H9 (cell line): ENCODE data around the gene GSKIP. TPM values are rescaled to one million over a fixed set of nuclear protein-coding genes. Genes with fewer than 3 reads are reported as not detected.

Experiments used
- DNase-seq: peaks from one replicate; pipeline ENCODE4 v3.0.0-alpha.2; 2017
- H2AFZ ChIP-seq: one replicate; pipeline ENCODE4 v1.6.1; 2013; ENCODE audit warnings: mild to moderate bottlenecking, low read length, control low read depth, moderate library complexity
- H2AK5ac ChIP-seq: 2 replicates; pipeline ENCODE4 v1.6.1; 2013; ENCODE audit warnings: low read length, control low read depth, mixed read lengths; ENCODE audit not compliant: insufficient read length
- H2BK120ac ChIP-seq: one replicate; pipeline ENCODE4 v1.6.1; 2013; ENCODE audit warnings: low read depth, mild to moderate bottlenecking, low read length, control low read depth, inconsistent platforms; ENCODE audit not compliant: poor library complexity, severe bottlenecking
- H2BK12ac ChIP-seq: 2 replicates; pipeline ENCODE4 v1.6.1; 2013; ENCODE audit warnings: low read length, control low read depth, mixed read lengths, low read depth; ENCODE audit not compliant: insufficient read length
- H2BK15ac ChIP-seq: 2 replicates; pipeline ENCODE4 v1.6.1; 2013; ENCODE audit warnings: low read depth, low read length, control low read depth
- H2BK20ac ChIP-seq: one replicate; pipeline ENCODE4 v1.6.1; 2013; ENCODE audit warnings: low read depth, mild to moderate bottlenecking, low read length, control low read depth, inconsistent platforms; ENCODE audit not compliant: poor library complexity, severe bottlenecking
- H2BK5ac ChIP-seq: 2 replicates; pipeline ENCODE4 v1.6.1; 2013; ENCODE audit warnings: low read length, control low read depth, mixed read lengths; ENCODE audit not compliant: insufficient read length
- H3K14ac ChIP-seq: 2 replicates; pipeline ENCODE4 v1.6.1; 2013; ENCODE audit warnings: low read length, control low read depth; ENCODE audit not compliant: insufficient read depth
- H3K18ac ChIP-seq: 2 replicates; pipeline ENCODE4 v1.6.1; 2013; ENCODE audit warnings: low read depth, mild to moderate bottlenecking, mixed read lengths, low read length, control low read depth; ENCODE audit not compliant: insufficient read length
- H3K23ac ChIP-seq: 2 replicates; pipeline ENCODE4 v1.6.1; 2013; ENCODE audit warnings: low read length, control low read depth, mixed read lengths, low read depth; ENCODE audit not compliant: insufficient read length
- H3K23me2 ChIP-seq: 2 replicates; pipeline ENCODE4 v1.6.1; 2013; ENCODE audit warnings: low read depth, mild to moderate bottlenecking, mixed read lengths, low read length, control low read depth; ENCODE audit not compliant: insufficient read length, poor library complexity, severe bottlenecking
- H3K27ac ChIP-seq: 2 replicates; pipeline ENCODE4 v1.5.1; 2013; ENCODE audit warnings: low read length, control low read depth, mixed read lengths, low read depth; ENCODE audit not compliant: insufficient read length
- H3K27me3 ChIP-seq: 2 replicates; pipeline ENCODE4 v1.6.1; 2013; ENCODE audit warnings: low read length, control low read depth, inconsistent platforms; ENCODE audit not compliant: insufficient read depth
- H3K4ac ChIP-seq: 2 replicates; pipeline ENCODE4 v1.6.1; 2013; ENCODE audit warnings: low read depth, mild to moderate bottlenecking, control low read depth, inconsistent platforms, low read length, moderate library complexity
- H3K4me1 ChIP-seq: 2 replicates; pipeline ENCODE4 v1.6.1; 2013; ENCODE audit warnings: low read length, control low read depth, inconsistent platforms; ENCODE audit not compliant: insufficient read depth
- H3K4me2 ChIP-seq: 2 replicates; pipeline ENCODE4 v1.6.1; 2013; ENCODE audit warnings: low read length, control low read depth, mixed read lengths; ENCODE audit not compliant: insufficient read length, insufficient read depth
- H3K56ac ChIP-seq: 2 replicates; pipeline ENCODE4 v1.6.1; 2013; ENCODE audit warnings: low read depth, mild to moderate bottlenecking, mixed read lengths, low read length, control low read depth; ENCODE audit not compliant: insufficient read length
- H3K79me1 ChIP-seq: 2 replicates; pipeline ENCODE4 v1.6.1; 2013; ENCODE audit warnings: low read depth, mild to moderate bottlenecking, moderate library complexity, low read length, control low read depth, inconsistent platforms; ENCODE audit not compliant: insufficient read depth, poor library complexity, severe bottlenecking
- H3K79me2 ChIP-seq: 2 replicates; pipeline ENCODE4 v1.6.1; 2013; ENCODE audit warnings: low read length, control low read depth, inconsistent platforms; ENCODE audit not compliant: insufficient read depth
- H3K9ac ChIP-seq: 2 replicates; pipeline ENCODE4 v1.6.1; 2013; ENCODE audit warnings: low read length, control low read depth, mixed read lengths; ENCODE audit not compliant: insufficient read length; ENCODE audit errors: extremely low read depth
- H3K9me3 ChIP-seq: one replicate; pipeline ENCODE4 v1.6.1; 2013; ENCODE audit warnings: low read depth, low read length, inconsistent platforms; ENCODE audit not compliant: control insufficient read depth
- H3T11ph ChIP-seq: one replicate; pipeline ENCODE4 v1.6.1; 2013; ENCODE audit warnings: mild to moderate bottlenecking, low read length, control low read depth, inconsistent platforms
- H4K20me1 ChIP-seq: one replicate; pipeline ENCODE4 v1.6.1; 2013; ENCODE audit not compliant: control insufficient read depth, insufficient read length, insufficient read depth
- H4K5ac ChIP-seq: 2 replicates; pipeline ENCODE4 v1.6.1; 2013; ENCODE audit warnings: low read depth, mild to moderate bottlenecking, mixed read lengths, low read length, control low read depth; ENCODE audit not compliant: insufficient read length
- H4K8ac ChIP-seq: replicated peaks from 2 replicates; pipeline ENCODE4 v1.6.1; 2013; ENCODE audit warnings: low read length, control low read depth, mixed read lengths, low read depth; ENCODE audit not compliant: insufficient read length
- H4K91ac ChIP-seq: 2 replicates; pipeline ENCODE4 v1.6.1; 2013; ENCODE audit warnings: low read depth, mild to moderate bottlenecking, moderate library complexity, mixed read lengths, low read length, control low read depth; ENCODE audit not compliant: insufficient read length
- H3K27ac Mint-ChIP-seq, 3 experiments: 2 replicates in 2 of 3; 3 replicates in 1 of 3; pipeline ENCODE4 v1.8.0; 2020 to 2021; ENCODE audit warnings: mixed read lengths in 3 of 3, mild to moderate bottlenecking in 1 of 3, moderate library complexity in 1 of 3
- H3K27me3 Mint-ChIP-seq: 2 replicates; pipeline ENCODE4 v1.8.0; 2021; ENCODE audit warnings: low read depth, mild to moderate bottlenecking, moderate library complexity, mixed read lengths
- H3K36me3 Mint-ChIP-seq, 3 experiments: 2 replicates in 2 of 3; 3 replicates in 1 of 3; pipeline ENCODE4 v1.8.0; 2020 to 2021; ENCODE audit warnings: low read depth in 3 of 3, mixed read lengths in 3 of 3; ENCODE audit not compliant: insufficient read depth in 1 of 3
- H3K4me1 Mint-ChIP-seq, 2 experiments: 2 replicates each; pipeline ENCODE4 v1.8.0; 2020; ENCODE audit warnings: mixed read lengths in 2 of 2
- H3K4me3 Mint-ChIP-seq, 2 experiments: 2 replicates in 1 of 2; 3 replicates in 1 of 2; pipeline ENCODE4 v1.8.0; 2020 to 2021; ENCODE audit warnings: mild to moderate bottlenecking in 2 of 2, mixed read lengths in 2 of 2, moderate library complexity in 1 of 2
- H3K9me3 Mint-ChIP-seq, 2 experiments: 2 replicates in 1 of 2; 3 replicates in 1 of 2; pipeline ENCODE4 v1.8.0; 2020; ENCODE audit warnings: mild to moderate bottlenecking in 2 of 2, mixed read lengths in 2 of 2, moderate library complexity in 1 of 2
- WGBS: extraction: QIAGEN DNeasy Blood & Tissue Kit; methylation state at CpG from one replicate; pipeline ENCODE4 v1.1.7; 2013; ENCODE audit warnings: missing lambda C conversion rate, low lambda C conversion rate, mixed read lengths; ENCODE audit not compliant: insufficient read length; ENCODE audit errors: extremely low coverage; 5-methylcytosine and 5-hydroxymethylcytosine counted together
- total RNA-seq: library from RNA; stranded (reverse); gene quantifications from 2 replicates; pipeline ENCODE4 v1.2.1, GENCODE V29; 2021
- TF ChIP-seq, protein P1 (sequence below): fragments of 200-600 bp; sonication (generic); conservative IDR thresholded peaks from 3 replicates; pipeline ENCODE4 v1.8.0; 2021; ENCODE audit warnings: antibody characterized with exemption, mild to moderate bottlenecking

Gene GSKIP
- total RNA-seq, 1 experiment from 2014 or later: 28.6 TPM

GRCh38 chr14:96391293-96392118, 28.2 kb downstream of the GSKIP start:
- no peak overlapping the region for H3K27ac ChIP-seq
- H3K4ac ChIP-seq: no peak overlapping the region
- H3T11ph ChIP-seq: no peak overlapping the region
- peak overlapping the region; percentile 88 for H3K14ac ChIP-seq
- no peaks in the 10 kb centered on the region for H3K9me3 ChIP-seq
- H3K56ac ChIP-seq: no peak overlapping the region
- Mint-ChIP-seq H3K27me3 (peaks cover 37% of the 10 kb centered on the region), H3K36me3 (peaks cover 0 to 4% (median 0%) of the 10 kb centered on the region in 3 experiments; a peak in 2 of 7 replicates), H3K4me3 (peak overlapping the region; percentile 81 to 91), H3K9me3 (no peaks in the 10 kb centered on the region), H3K4me1 (peaks cover 9% of the 10 kb centered on the region in 2 experiments; a peak in 2 of 4 replicates), H3K27ac (peak overlapping the region in 1 of 3 experiments; percentile 92; a peak in 2 of 7 replicates)
- no peak overlapping the region for H2AFZ ChIP-seq
- H2AK5ac ChIP-seq: no peak overlapping the region
- H3K4me1 ChIP-seq: no peaks in the 10 kb centered on the region; the same call in 1 of the 2 replicates
- DNase-seq: peak; percentile 99
- no peaks in the 10 kb centered on the region for H3K79me2 ChIP-seq
- peak overlapping the region; percentile 85 for H3K4me2 ChIP-seq
- peak overlapping the region; percentile 68 for H3K18ac ChIP-seq
- H4K5ac ChIP-seq: no peak overlapping the region
- H2BK20ac ChIP-seq: no peak overlapping the region
- no peak overlapping the region for H3K23ac ChIP-seq
- no peak overlapping the region for H2BK15ac ChIP-seq
- TF ChIP-seq, protein P1, sequence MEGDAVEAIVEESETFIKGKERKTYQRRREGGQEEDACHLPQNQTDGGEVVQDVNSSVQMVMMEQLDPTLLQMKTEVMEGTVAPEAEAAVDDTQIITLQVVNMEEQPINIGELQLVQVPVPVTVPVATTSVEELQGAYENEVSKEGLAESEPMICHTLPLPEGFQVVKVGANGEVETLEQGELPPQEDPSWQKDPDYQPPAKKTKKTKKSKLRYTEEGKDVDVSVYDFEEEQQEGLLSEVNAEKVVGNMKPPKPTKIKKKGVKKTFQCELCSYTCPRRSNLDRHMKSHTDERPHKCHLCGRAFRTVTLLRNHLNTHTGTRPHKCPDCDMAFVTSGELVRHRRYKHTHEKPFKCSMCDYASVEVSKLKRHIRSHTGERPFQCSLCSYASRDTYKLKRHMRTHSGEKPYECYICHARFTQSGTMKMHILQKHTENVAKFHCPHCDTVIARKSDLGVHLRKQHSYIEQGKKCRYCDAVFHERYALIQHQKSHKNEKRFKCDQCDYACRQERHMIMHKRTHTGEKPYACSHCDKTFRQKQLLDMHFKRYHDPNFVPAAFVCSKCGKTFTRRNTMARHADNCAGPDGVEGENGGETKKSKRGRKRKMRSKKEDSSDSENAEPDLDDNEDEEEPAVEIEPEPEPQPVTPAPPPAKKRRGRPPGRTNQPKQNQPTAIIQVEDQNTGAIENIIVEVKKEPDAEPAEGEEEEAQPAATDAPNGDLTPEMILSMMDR: no peak
- no CpG with 5 or more reads among the region's 79 CpGs for WGBS
- peak overlapping the region; percentile 9 for H3K9ac ChIP-seq
- no peak overlapping the region for H2BK5ac ChIP-seq
- no peak overlapping the region for H4K91ac ChIP-seq
- no peak overlapping the region for H4K8ac ChIP-seq
- H3K23me2 ChIP-seq: peaks cover 6% of the 10 kb centered on the region
- H2BK12ac ChIP-seq: no peak overlapping the region
- H3K79me1 ChIP-seq: no peaks in the 10 kb centered on the region
- H3K27me3 ChIP-seq: peaks cover 3% of the 10 kb centered on the region; the same call in 1 of the 2 replicates
- H2BK120ac ChIP-seq: no peak overlapping the region
- no peaks in the 10 kb centered on the region for H4K20me1 ChIP-seq
